GM23248 (cell line): Measurements from ENCODE around the gene PYGB. TPM values are rescaled to one million over a fixed set of nuclear protein-coding genes. Genes with fewer than 3 reads are reported as not detected.

Source experiments
- DNase-seq: peaks from one replicate; pipeline ENCODE4 v3.0.0-alpha.2; 2015
- H2AFZ ChIP-seq: fragments of 200-600 bp; sonication (generic); 2 replicates; pipeline ENCODE4 v1.6.1; 2016; ENCODE audit warnings: antibody characterized with exemption
- H3F3A ChIP-seq: fragments of 200-600 bp; sonication (generic); 2 replicates; pipeline ENCODE4 v1.6.1; 2016; ENCODE audit warnings: mild to moderate bottlenecking, antibody characterized with exemption, mixed run types; ENCODE audit not compliant: insufficient read depth
- H3K27ac ChIP-seq: fragments of 200-600 bp; sonication (generic); 2 replicates; pipeline ENCODE4 v1.5.1; 2016; ENCODE audit warnings: mild to moderate bottlenecking
- H3K27me3 ChIP-seq: fragments of 200-600 bp; sonication (generic); replicated peaks from 2 replicates; pipeline ENCODE4 v1.6.1; 2016; ENCODE audit warnings: mild to moderate bottlenecking; ENCODE audit not compliant: insufficient read depth
- H3K36me3 ChIP-seq: fragments of 200-600 bp; sonication (generic); 2 replicates; pipeline ENCODE4 v1.6.1; 2016; ENCODE audit warnings: low read depth, mild to moderate bottlenecking
- H3K4me1 ChIP-seq: fragments of 200-600 bp; sonication (generic); 2 replicates; pipeline ENCODE4 v1.6.1; 2016; ENCODE audit warnings: mild to moderate bottlenecking; ENCODE audit not compliant: insufficient read depth
- H3K4me2 ChIP-seq: fragments of 200-600 bp; sonication (generic); one replicate; pipeline ENCODE4 v1.6.1; 2016; ENCODE audit warnings: mild to moderate bottlenecking; ENCODE audit not compliant: unreplicated experiment
- H3K4me3 ChIP-seq: fragments of 200-600 bp; sonication (generic); 2 replicates; pipeline ENCODE4 v1.5.1; 2016; ENCODE audit warnings: mild to moderate bottlenecking
- H3K79me2 ChIP-seq: fragments of 200-600 bp; sonication (generic); 2 replicates; pipeline ENCODE4 v1.6.1; 2016; ENCODE audit warnings: mild to moderate bottlenecking; ENCODE audit not compliant: insufficient read depth
- H3K9ac ChIP-seq: fragments of 200-600 bp; sonication (generic); 2 replicates; pipeline ENCODE4 v1.6.1; 2016; ENCODE audit warnings: mild to moderate bottlenecking
- H3K9me2 ChIP-seq: fragments of 200-600 bp; sonication (generic); 2 replicates; pipeline ENCODE4 v1.6.1; 2016; ENCODE audit warnings: mixed run types, mild to moderate bottlenecking, moderate library complexity; ENCODE audit not compliant: insufficient read depth
- H3K9me3 ChIP-seq: fragments of 200-600 bp; sonication (generic); one replicate; pipeline ENCODE4 v1.6.1; 2017; ENCODE audit warnings: low read depth
- H4K20me1 ChIP-seq: fragments of 200-600 bp; sonication (generic); 2 replicates; pipeline ENCODE4 v1.6.0; 2016; ENCODE audit not compliant: insufficient read depth
- EZH2 ChIP-seq: fragments of 200-600 bp; sonication (generic); IDR thresholded peaks from 2 replicates; pipeline ENCODE4 v1.6.1; 2018; ENCODE audit warnings: antibody characterized with exemption, mild to moderate bottlenecking; ENCODE audit not compliant: insufficient read depth, poor library complexity, severe bottlenecking
- EZH2phosphoT487 ChIP-seq: fragments of 200-600 bp; sonication (generic); IDR thresholded peaks from 2 replicates; pipeline ENCODE4 v1.6.1; 2018; ENCODE audit warnings: antibody characterized with exemption, moderate library complexity, mild to moderate bottlenecking, low read depth; ENCODE audit not compliant: insufficient read depth
- whole genome bisulfite sequencing, 2 experiments: methylation state at CpG; one replicate each; pipeline ENCODE4 v1.1.6; 2015 to 2017; ENCODE audit warnings: low lambda C conversion rate in 2 of 2, low coverage in 1 of 2; ENCODE audit errors: missing lambda C conversion rate in 2 of 2; 5-methylcytosine and 5-hydroxymethylcytosine counted together
- in situ Hi-C: fragments of 300-500 bp; cut with MboI; formaldehyde crosslinking; loops from 2 replicates; pipeline ENCODE4 v1.15.0; 2020
- polyA plus RNA-seq: library from polyadenylated mRNA; unstranded; fragments of >200 nt; fragmentation: Nextera tagmentation; extraction: Ambion mirVana; gene quantifications from 2 replicates; pipeline ENCODE4 v1.2.1, GENCODE V29; 2016
- total RNA-seq: library from RNA; depleted of rRNA; stranded (reverse); fragments of >200 nt; shearing (Covaris generic); gene quantifications from 2 replicates; pipeline ENCODE4 v1.2.3, GENCODE V29; 2014

PYGB gene
- total and polyA plus RNA-seq, 2 experiments from 2014 or later, result 74.1 to 116 TPM

GRCh38 chr20:25317351-25318075 lies 69.6 kb downstream of the PYGB start:
- H3K9me3 ChIP-seq, result no peaks in the 10 kb centered on the region
- H3K27me3 ChIP-seq, result no peaks in the 10 kb centered on the region
- H3K4me3 ChIP-seq, result no peak overlapping the region
- no peak overlapping the region for H3K9ac ChIP-seq
- 88 to 91% methylated on average over 17 of the region's 17 CpGs for WGBS, 2 experiments
- no peak for DNase-seq
- H3K27ac ChIP-seq, result no peak overlapping the region
- H3K9me2 ChIP-seq, result no peaks in the 10 kb centered on the region
- no peak overlapping the region for H2AFZ ChIP-seq
- peaks cover 8% of the 10 kb centered on the region for H3K4me1 ChIP-seq
- H3F3A ChIP-seq, result no peaks in the 10 kb centered on the region
- H4K20me1 ChIP-seq, result no peaks in the 10 kb centered on the region
- in situ Hi-C loops, result no loop called here
- no peaks in the 10 kb centered on the region; the same call in 1 of the 2 replicates for H3K36me3 ChIP-seq
- H3K4me2 ChIP-seq, result no peak overlapping the region
- no peaks in the 10 kb centered on the region for H3K79me2 ChIP-seq
- no peak for TF ChIP-seq EZH2phosphoT487
- no peak for TF ChIP-seq EZH2

GRCh38 chr20:25318471-25319240 lies 70.8 kb downstream of the PYGB start:
- no peaks in the 10 kb centered on the region; the same call in 1 of the 2 replicates for H3K36me3 ChIP-seq
- in situ Hi-C loops, result no loop called here

GRCh38 chr20:25319241-25320034 lies 71.6 kb downstream of the PYGB start:
- H3K9ac ChIP-seq, result no peak overlapping the region
- no peaks in the 10 kb centered on the region for H3K9me3 ChIP-seq
- no peaks in the 10 kb centered on the region for H3K9me2 ChIP-seq
- H3K27ac ChIP-seq, result no peak overlapping the region
- H3K4me2 ChIP-seq, result no peak overlapping the region
- no peak overlapping the region for H2AFZ ChIP-seq
- H3K36me3 ChIP-seq, result no peaks in the 10 kb centered on the region; the same call in 1 of the 2 replicates
- in situ Hi-C loops, result no loop called here
- H3K4me3 ChIP-seq, result no peak overlapping the region
- H4K20me1 ChIP-seq, result no peaks in the 10 kb centered on the region
- H3K4me1 ChIP-seq, result peaks cover 8% of the 10 kb centered on the region
- no peaks in the 10 kb centered on the region for H3F3A ChIP-seq
- H3K27me3 ChIP-seq, result no peaks in the 10 kb centered on the region
- WGBS, 2 experiments, result 87 to 91% methylated on average over 11 of the region's 11 CpGs
- no peaks in the 10 kb centered on the region for H3K79me2 ChIP-seq
- TF ChIP-seq EZH2phosphoT487 (no peak), EZH2 (no peak)
- DNase-seq, result no peak

More at GRCh38 chr20:25318471-25319240, 70.8 kb downstream of the PYGB start:
- no peak overlapping the region for H3K4me2 ChIP-seq
- no peak overlapping the region for H3K4me3 ChIP-seq
- no peaks in the 10 kb centered on the region for H3K79me2 ChIP-seq
- H3K9ac ChIP-seq, result no peak overlapping the region
- peaks cover 8% of the 10 kb centered on the region for H3K4me1 ChIP-seq
- no peaks in the 10 kb centered on the region for H3K9me3 ChIP-seq
- no peaks in the 10 kb centered on the region for H3F3A ChIP-seq
- WGBS, 2 experiments, result 94 to 95% methylated on average over 16 of the region's 16 CpGs
- no peaks in the 10 kb centered on the region for H3K27me3 ChIP-seq
- H3K9me2 ChIP-seq, result no peaks in the 10 kb centered on the region
- no peak for TF ChIP-seq EZH2phosphoT487
- TF ChIP-seq EZH2, result no peak
- H3K27ac ChIP-seq, result no peak overlapping the region
- no peak overlapping the region for H2AFZ ChIP-seq
- H4K20me1 ChIP-seq, result no peaks in the 10 kb centered on the region
- DNase-seq, result no peak
